ENCODE results near the gene ARHGEF9.

Gene ARHGEF9

GRCh38 chrX:63744850-63745394, 40.1 kb downstream of the ARHGEF9 start:
- no peak for DNase-seq

GRCh38 chrX:63743596-63743995, 41.4 kb downstream of the ARHGEF9 start:
- DNase-seq = no peak

DNA sequence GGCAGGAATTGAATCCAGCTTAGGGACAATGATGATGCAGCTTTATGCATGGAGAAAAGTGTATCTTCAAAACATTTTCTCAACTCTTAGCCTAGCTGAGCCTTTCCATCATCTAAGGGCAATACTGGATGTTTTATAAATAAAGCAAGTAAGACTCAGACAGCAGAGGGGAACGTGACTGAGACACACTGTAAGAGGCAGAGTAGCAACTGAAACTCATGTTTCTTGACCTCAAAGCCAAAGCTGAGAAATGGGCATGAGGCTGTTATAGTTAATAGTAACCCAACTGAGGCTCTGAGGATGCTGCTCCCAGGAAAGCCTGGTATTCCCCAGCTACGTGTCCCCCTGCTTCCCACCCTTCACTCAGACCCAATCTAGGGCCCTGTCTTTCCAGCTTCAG, 44.6 kb downstream of the ARHGEF9 start:
- no peak for DNase-seq

DNA sequence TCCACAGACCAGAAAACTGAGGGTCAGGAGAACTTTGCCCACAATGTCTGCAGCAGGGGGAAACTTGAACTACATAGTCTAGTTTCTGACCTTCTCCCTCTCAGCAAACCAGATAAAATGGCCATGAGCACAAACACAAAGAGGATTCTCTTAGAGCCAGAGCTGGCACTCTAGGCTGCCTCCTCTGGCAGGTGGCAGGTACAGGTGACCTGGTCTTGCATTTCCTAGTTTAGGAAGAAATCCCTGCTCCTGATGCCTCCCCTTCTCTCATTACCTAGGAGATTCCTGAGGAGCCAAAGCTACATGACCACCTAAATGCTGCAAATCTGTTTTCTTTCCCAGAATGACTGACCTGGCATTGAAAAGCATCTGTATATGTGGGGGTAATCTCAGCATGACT, 45.1 kb downstream of the ARHGEF9 start:
- DNase-seq = no peak

DNA sequence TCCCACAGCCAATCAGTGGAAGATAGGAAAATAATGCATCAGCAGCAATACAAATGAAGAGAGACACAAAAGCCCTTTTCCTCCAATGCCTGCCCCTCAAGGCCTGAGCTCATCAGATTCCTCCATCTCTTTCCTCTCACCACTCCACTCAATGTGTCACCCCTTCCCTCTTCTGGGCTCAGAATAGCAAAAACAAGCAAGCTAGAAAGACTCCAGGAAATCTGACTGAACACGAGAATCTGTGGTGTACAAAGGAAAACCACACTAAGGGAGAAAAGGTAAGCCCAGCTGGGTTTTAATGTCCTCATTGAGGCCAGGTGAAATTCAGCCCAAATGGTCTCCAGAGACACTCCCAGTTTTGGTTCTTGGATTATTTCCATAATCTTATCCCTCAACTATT, 46.3 kb downstream of the ARHGEF9 start:
- no peak for DNase-seq

- DNase-seq = no peak
Measured at GRCh38 chrX:63737131-63737921, 47.7 kb downstream of the ARHGEF9 start.

DNA sequence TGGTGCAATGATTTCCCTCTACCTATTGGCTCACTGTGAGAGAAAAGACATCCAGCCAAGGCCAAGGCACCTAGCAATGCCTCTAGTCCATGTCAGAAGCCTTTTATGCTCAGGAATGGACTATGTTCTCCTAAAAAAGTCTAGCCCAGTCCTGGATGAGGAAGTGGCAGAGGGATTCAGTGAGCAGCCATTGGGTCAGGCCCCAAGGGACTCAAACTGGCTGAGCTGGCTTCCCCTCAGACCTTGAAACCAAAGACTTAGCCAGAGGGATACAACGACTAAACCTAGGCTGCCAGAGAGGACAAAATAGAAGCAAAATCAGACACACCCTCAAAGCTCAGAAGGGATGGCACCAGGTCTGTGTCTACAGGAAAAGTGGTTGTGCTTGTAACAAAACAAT, 49.1 kb downstream of the ARHGEF9 start:
- no peak for DNase-seq

- no peak for DNase-seq
Measured at GRCh38 chrX:63720293-63720692, 64.7 kb downstream of the ARHGEF9 start.

DNA sequence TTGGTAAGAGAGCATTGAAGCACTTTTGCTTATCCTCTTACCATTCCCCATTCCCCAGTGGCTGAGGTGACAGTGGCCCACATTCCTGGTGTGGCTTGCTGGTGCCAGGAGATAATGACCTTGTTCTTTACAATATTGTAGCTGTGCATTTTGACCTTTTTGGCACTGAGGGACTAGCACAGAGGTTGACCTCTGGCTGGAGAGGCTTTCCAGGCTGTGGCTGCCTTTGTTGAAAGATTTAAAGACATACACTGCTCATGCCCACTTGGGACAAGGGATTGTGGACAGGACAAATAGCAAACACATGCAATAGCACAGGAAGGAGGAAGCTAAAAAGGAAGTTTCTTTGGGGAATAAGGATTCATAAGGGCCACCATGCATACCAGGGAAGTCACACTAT, 65.4 kb downstream of the ARHGEF9 start:
- no peak for DNase-seq

DNA sequence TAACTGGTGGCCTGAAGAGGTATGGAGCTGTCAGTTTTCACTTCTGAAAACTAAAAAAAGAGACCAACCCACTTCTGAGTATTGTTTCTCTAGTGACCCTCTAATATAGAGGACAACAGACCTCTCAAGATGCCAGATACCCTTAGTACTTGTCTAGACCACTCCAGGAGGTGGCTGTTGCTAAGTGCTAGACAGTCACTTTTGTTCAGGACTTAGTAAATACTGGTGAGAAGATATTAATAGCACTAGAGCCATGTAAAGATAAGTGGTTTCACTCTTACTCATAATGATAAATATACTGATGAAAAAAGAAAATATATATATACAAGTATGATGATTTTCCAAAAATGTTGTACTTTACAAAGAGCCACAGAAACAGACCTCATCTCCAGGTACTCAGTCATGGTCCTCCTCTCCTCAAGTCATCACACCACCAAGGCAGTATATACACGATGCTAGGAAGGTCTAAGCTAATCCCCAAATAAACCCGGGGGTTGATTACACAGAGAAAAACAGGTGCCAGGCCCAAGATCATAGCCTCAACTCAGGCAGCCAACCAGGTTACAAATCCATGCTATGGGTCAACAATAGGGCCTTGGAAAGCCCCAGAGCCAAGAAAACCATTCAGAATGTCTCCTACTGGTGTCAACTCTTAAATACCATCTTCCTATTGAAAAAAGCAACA, 66.9 kb downstream of the ARHGEF9 start:
- no peak for DNase-seq

DNA sequence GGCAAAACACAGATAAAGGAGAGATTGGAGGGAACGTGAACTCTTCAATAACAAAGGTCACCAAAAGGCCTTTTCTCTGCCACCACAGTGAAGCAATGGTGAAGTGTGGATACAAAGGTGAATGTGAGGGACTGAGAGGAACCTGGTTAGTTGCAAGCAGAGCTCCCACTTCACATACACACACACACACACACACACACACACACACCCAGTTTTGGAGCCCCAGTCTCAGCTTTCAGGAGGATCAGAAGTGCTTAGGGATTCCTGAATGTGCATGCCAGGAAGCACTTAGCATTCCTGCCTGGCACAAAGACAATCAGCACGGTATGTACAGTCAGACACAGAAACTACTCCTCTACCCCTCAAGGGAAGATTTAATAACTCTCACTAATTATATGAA, 71.5 kb downstream of the ARHGEF9 start:
- DNase-seq = no peak

DNA sequence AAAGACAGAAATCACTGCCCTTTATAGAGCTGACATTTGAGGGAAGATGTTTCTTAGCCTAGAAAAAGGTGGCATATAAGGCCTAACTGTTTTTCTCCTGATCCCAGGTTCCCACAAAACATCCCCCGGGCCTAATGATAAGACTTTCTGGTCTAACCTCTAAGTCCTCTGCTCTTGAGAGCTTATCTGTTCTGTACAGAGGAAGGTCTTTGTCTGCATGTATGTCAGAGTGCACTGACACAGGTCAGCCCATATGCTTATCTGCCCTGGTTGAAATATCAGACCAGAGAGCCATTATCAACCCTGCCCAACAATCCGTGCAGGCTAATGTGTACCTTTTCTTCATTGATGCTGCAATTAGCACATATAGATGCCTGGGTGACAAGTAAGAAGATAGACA, 76.2 kb downstream of the ARHGEF9 start:
- DNase-seq = no peak

- DNase-seq = no peak
Measured at GRCh38 chrX:63702556-63702955, 82.5 kb downstream of the ARHGEF9 start.

GRCh38 chrX:63686878-63687714, 97.9 kb downstream of the ARHGEF9 start:
- peak; percentile 0 for DNase-seq

- no peak for DNase-seq
Measured at GRCh38 chrX:63680423-63680822, 104.6 kb downstream of the ARHGEF9 start.

- no peak for DNase-seq
Measured at GRCh38 chrX:63679432-63679831, 105.6 kb downstream of the ARHGEF9 start.

DNA sequence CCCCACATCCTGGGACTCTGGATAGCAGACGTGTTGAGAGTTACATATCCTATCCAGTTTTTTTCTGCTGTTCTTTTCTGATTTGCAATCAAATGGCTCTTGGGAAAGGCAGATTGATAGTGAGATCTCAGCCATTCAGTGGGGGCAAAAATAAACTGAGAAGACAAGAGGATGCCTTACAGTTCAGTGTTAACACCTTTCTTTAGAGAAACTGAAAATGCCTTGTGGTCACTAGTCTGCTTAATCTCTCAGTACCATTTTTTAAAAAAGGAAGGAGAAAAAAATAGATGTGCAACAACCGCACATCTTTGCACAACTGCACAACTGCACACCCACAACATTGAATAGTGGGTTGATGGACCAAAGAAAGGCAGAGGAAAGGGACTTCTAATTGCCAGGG, 109.3 kb downstream of the ARHGEF9 start:
- DNase-seq = no peak

- no peak for DNase-seq
Measured at GRCh38 chrX:63673896-63674295, 111.1 kb downstream of the ARHGEF9 start.

DNA sequence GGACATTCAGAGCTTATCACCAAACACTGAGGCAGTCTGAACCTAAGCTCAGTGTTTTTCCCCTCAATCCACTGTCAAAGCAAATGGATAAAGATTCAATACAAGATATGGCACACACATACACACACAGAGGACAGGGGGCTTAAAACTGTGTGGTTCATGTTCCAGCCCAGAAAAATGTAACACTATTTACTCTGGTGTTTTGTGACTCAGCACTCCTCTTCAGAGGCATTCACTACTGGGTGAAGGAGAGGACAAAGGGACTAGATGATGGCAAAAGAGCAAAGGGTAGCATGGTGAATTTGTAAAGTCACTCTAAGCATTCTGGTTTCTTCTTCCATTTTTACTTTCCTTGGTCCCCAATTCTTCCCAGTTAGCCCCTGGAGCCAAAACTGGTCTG, 120.3 kb downstream of the ARHGEF9 start:
- DNase-seq = no peak

- no peak for DNase-seq
Measured at GRCh38 chrX:63664083-63664482, 120.9 kb downstream of the ARHGEF9 start.

- DNase-seq = no peak
Measured at GRCh38 chrX:63661676-63662075, 123.3 kb downstream of the ARHGEF9 start.

GRCh38 chrX:63658920-63659319, 126.1 kb downstream of the ARHGEF9 start:
- no peak for DNase-seq

DNA sequence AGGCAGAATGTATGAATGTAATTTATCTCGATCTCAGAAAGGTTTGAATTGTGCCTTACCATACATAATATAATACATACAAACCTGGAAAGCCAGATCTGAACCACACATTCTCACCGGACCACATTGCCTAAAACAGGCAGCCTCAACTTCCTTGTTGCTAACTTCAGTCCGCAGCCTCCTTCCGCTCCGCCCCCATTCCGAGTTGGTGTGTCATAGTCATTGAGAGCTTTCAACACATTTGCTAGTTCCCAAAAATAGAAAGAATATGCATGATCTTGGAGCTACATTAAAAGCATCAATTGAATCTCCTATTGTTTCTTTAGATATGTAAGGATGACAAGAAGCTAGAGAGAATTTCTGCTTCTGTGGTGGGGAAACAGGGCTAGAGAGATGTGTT, 127.2 kb downstream of the ARHGEF9 start:
- no peak for DNase-seq
